Measurements from ENCODE around the gene ST6GALNAC3.
"Not testable (repeated sequence)": the region's sequence is repeated elsewhere in the genome, so short reads cannot be mapped to it uniquely, and the experiment has no call there.

Gene ST6GALNAC3

GRCh38 chr1:76292418-76293184, 218.1 kb downstream of the ST6GALNAC3 start:
- DNase-seq = no peak

- DNase-seq = no peak
Measured at GRCh38 chr1:76293831-76294230, 219.3 kb downstream of the ST6GALNAC3 start.

DNA sequence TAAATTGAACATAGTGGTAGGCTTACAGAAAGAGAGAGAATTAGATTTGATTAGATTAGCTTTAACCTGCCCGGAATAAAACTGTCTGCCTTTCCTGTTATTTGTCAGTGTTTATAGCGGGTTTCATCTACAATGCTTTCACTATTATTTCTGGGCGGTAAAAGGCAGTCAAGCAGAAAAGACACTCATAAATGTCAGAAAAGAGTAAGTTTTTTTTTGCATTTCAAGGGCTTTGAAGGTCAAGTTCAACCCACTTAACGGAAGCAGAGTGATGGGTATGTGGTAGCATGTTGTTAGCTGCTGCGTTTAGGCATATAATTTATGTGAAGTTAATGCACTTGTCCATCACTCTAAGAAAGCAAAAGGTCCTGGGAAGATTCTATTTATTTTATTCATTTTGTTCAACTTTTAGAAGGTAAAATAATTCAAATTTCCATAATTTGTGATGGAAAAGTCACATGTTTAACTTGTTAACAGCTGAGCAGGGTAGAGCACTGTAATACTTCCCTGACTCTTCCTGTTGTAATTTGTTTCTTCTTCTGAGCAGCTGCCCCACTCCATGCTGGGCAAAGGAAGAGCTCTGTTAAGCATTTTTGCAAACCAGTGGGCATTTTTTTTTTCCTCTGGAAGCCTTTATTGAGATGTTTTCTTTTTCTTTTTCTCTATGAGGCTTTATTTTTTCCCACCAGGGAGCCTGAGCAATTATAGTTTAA, 220.1 kb downstream of the ST6GALNAC3 start:
- DNase-seq = no peak

GRCh38 chr1:76298399-76298798, 223.9 kb downstream of the ST6GALNAC3 start:
- no peak for DNase-seq

DNA sequence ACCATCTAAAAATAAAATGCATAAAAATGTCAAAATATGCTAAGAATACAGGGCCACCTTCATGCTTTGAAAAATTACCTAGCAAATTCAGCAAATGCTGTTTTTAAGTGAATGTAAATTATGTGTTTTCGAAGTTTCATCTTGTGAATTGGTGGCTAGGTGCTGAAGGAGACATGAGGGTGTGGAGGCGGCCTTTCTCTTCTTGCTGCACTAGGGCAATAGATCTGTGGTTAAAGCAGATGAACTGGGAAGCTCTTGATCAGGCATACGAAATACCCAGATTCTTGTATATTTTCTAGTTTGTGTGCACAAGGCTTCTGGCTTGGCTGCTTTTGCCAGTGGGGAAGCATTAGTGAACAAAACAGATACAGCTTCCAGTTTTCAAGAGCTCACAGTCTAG, 224.5 kb downstream of the ST6GALNAC3 start:
- no peak for DNase-seq

- no peak for DNase-seq
Measured at GRCh38 chr1:76300556-76300955, 226.0 kb downstream of the ST6GALNAC3 start.

GRCh38 chr1:76302711-76303339, 228.3 kb downstream of the ST6GALNAC3 start:
- DNase-seq = no peak

DNA sequence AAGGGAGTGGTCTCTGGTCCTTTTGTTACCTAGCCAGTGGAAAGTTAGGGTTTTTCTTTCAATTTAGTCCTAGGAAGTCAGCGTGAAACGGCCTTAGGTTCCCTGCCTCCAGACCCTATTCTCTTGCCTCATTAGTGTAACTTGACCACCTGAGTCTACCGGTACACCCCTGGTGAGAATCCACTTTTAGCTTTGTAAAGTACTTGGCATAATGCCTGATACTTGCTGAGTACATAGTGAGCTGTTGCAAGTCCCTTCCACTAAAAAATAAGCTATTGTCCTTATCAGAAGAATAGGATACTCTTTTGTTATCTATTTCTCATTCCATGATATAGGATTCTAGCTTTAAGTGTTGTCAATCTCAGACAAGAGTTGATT, 228.8 kb downstream of the ST6GALNAC3 start:
- no peak for DNase-seq

- DNase-seq = no peak
Measured at GRCh38 chr1:76313304-76313703, 238.8 kb downstream of the ST6GALNAC3 start.

DNA sequence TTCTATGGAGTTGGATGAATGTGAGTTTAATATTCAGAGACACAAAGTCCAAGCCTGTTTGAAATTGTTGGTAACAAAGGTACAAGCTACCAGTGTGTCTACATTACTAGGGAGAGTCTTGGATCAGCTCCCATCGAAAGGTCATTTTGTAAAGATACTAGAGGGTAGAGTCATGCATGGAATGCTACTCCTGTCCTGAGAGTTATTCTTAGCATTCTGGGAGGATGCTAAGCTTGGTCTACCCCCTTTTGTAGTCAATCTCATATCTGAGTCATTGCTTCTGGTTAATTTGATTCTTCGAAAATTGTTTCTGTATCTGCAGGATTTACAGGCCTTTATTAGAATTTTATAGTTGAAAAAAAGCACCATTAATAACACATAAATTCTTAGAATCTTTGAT, 240.2 kb downstream of the ST6GALNAC3 start:
- no peak for DNase-seq

- DNase-seq = no peak
Measured at GRCh38 chr1:76317299-76317900, 242.9 kb downstream of the ST6GALNAC3 start.

- peak; percentile 58 for DNase-seq
Measured at GRCh38 chr1:76330991-76331603, 256.6 kb downstream of the ST6GALNAC3 start.

GRCh38 chr1:76335882-76336281, 261.3 kb downstream of the ST6GALNAC3 start:
- DNase-seq = no peak

GRCh38 chr1:76336931-76337371, 262.4 kb downstream of the ST6GALNAC3 start:
- peak; percentile 51 for DNase-seq

GRCh38 chr1:76337542-76338219, 263.1 kb downstream of the ST6GALNAC3 start:
- DNase-seq = no peak

GRCh38 chr1:76340056-76340455, 265.5 kb downstream of the ST6GALNAC3 start:
- DNase-seq = no peak

GRCh38 chr1:76341816-76342215, 267.3 kb downstream of the ST6GALNAC3 start:
- not testable (repeated sequence) for DNase-seq

GRCh38 chr1:76343356-76343755, 268.8 kb downstream of the ST6GALNAC3 start:
- no peak for DNase-seq

- DNase-seq = no peak
Measured at GRCh38 chr1:76351655-76352054, 277.1 kb downstream of the ST6GALNAC3 start.

DNA sequence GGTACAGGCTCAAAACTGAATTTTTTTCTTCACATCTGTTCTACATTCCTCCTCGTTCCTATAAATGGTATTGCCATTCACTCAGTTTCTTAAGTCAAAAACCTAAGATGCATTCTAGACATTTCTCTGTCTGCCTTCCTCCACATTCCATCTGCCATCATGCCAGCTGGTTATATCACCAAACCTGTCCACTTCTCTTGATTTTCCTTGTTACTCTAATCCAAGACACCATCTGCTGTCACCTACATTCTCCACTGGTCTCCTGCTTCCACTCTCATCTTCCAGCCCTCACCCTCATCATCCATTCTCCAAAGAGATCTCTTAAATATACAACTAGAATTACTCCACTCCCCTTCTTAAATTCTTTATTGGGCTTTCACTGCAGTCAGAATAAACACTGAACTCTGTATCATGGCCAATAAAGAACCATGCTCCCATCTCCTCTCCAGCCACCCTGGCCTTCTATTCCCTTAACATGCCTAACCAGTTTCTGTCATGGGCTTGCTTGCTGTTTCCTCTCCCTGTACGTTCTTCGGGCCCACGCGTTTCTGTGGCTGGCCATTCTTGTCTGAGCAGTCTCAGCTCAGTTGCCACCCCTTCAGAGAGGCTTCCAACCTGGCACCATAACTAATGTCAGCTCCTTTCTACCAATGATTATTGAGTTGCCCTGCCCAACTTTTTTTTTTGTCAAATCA, 278.3 kb downstream of the ST6GALNAC3 start:
- DNase-seq = no peak

- DNase-seq = no peak
Measured at GRCh38 chr1:76354236-76354635, 279.7 kb downstream of the ST6GALNAC3 start.

DNA sequence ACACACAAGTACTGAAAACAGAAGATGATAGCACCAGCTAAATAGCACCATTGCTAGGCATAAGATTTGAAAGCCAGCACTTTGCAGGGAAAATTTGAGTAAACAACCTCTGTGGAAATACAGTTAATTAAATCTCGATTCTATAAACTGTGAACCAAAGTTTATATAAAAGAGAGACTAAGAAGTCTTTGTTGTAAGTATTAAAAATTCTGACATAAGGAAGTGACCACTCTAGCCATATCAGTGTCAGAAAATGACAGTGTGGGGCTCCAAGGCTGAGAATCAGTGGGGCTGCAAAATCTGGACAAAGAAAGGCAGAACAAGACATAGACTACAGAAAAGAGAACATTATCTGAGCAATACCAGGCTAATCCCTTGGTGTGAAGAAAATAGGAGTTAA, 292.2 kb downstream of the ST6GALNAC3 start:
- DNase-seq = no peak

All from midbrain (tissue), 1 donor.